Measurements from ENCODE around the gene MPC1. TPM values are rescaled to one million over a fixed set of nuclear protein-coding genes. Genes with fewer than 3 reads are reported as not detected.
"Not testable (repeated sequence)": the region's sequence is repeated elsewhere in the genome, so short reads cannot be mapped to it uniquely, and the experiment has no call there.

Gene MPC1
- polyA plus RNA-seq, 1 donor = 38.8 TPM

- Histone ChIP-seq H3K4me1 (ENCODE audit: control insufficient read depth, insufficient read depth, low read length) (peaks cover under 1% of the 10 kb centered on the region), H3K27me3 (ENCODE audit: control insufficient read depth, insufficient read depth, low read length) (no peaks in the 10 kb centered on the region), H3K4me3 (ENCODE audit: low read length) (no peak overlapping the region), H3K9me3 (ENCODE audit: control insufficient read depth, low read depth, low read length) (no peaks in the 10 kb centered on the region), H3K27ac (ENCODE audit: low read length) (no peak overlapping the region), H3K36me3 (ENCODE audit: control insufficient read depth, insufficient read depth, low read length) (no peaks in the 10 kb centered on the region)
- WGBS (ENCODE audit: insufficient coverage, low lambda C conversion rate) = 93% methylated on average over 2 of the region's 6 CpGs
- no peak for DNase-seq
Observed at GRCh38 chr6:166348305-166348949, 34.3 kb downstream of the MPC1 start.

GRCh38 chr6:166346965-166347364 lies 35.8 kb downstream of the MPC1 start:
- H3K9me3 ChIP-seq (ENCODE audit: control insufficient read depth, low read depth, low read length) = no peaks in the 10 kb centered on the region
- H3K27ac ChIP-seq (ENCODE audit: low read length) = no peak overlapping the region
- peaks cover 5% of the 10 kb centered on the region for H3K4me1 ChIP-seq (ENCODE audit: control insufficient read depth, insufficient read depth, low read length)
- no peak for DNase-seq
- no peaks in the 10 kb centered on the region for H3K27me3 ChIP-seq (ENCODE audit: control insufficient read depth, insufficient read depth, low read length)
- no peak overlapping the region for H3K4me3 ChIP-seq (ENCODE audit: low read length)
- no peaks in the 10 kb centered on the region for H3K36me3 ChIP-seq (ENCODE audit: control insufficient read depth, insufficient read depth, low read length)

GRCh38 chr6:166346449-166346848 lies 36.3 kb downstream of the MPC1 start:
- no peaks in the 10 kb centered on the region for H3K27me3 ChIP-seq (ENCODE audit: control insufficient read depth, insufficient read depth, low read length)
- 100% methylated on average over 1 of the region's 3 CpGs for WGBS (ENCODE audit: insufficient coverage, low lambda C conversion rate)
- no peak overlapping the region for H3K27ac ChIP-seq (ENCODE audit: low read length)
- no peaks in the 10 kb centered on the region for H3K36me3 ChIP-seq (ENCODE audit: control insufficient read depth, insufficient read depth, low read length)
- no peak for DNase-seq
- peaks cover 7% of the 10 kb centered on the region for H3K4me1 ChIP-seq (ENCODE audit: control insufficient read depth, insufficient read depth, low read length)
- no peak overlapping the region for H3K4me3 ChIP-seq (ENCODE audit: low read length)
- H3K9me3 ChIP-seq (ENCODE audit: control insufficient read depth, low read depth, low read length) = no peaks in the 10 kb centered on the region

- not testable (repeated sequence) for H3K27ac ChIP-seq (ENCODE audit: low read length); DNase-seq; H3K9me3 ChIP-seq (ENCODE audit: control insufficient read depth, low read depth, low read length); H3K4me1 ChIP-seq (ENCODE audit: control insufficient read depth, insufficient read depth, low read length); H3K36me3 ChIP-seq (ENCODE audit: control insufficient read depth, insufficient read depth, low read length); H3K27me3 ChIP-seq (ENCODE audit: control insufficient read depth, insufficient read depth, low read length); H3K4me3 ChIP-seq (ENCODE audit: low read length)
- 80% methylated on average over 1 of the region's 9 CpGs for WGBS (ENCODE audit: insufficient coverage, low lambda C conversion rate)
Observed at GRCh38 chr6:166345672-166346071, 37.1 kb downstream of the MPC1 start.

GRCh38 chr6:166344921-166345320 lies 37.8 kb downstream of the MPC1 start:
- not testable (repeated sequence) for H3K36me3 ChIP-seq (ENCODE audit: control insufficient read depth, insufficient read depth, low read length); H3K4me3 ChIP-seq (ENCODE audit: low read length); H3K27ac ChIP-seq (ENCODE audit: low read length); H3K27me3 ChIP-seq (ENCODE audit: control insufficient read depth, insufficient read depth, low read length); H3K9me3 ChIP-seq (ENCODE audit: control insufficient read depth, low read depth, low read length); H3K4me1 ChIP-seq (ENCODE audit: control insufficient read depth, insufficient read depth, low read length); DNase-seq
- WGBS (ENCODE audit: insufficient coverage, low lambda C conversion rate) = no CpG with 5 or more reads among the region's 2 CpGs

- Histone ChIP-seq H3K4me1 (ENCODE audit: control insufficient read depth, insufficient read depth, low read length) (peaks cover 9% of the 10 kb centered on the region), H3K36me3 (ENCODE audit: control insufficient read depth, insufficient read depth, low read length) (no peaks in the 10 kb centered on the region), H3K27me3 (ENCODE audit: control insufficient read depth, insufficient read depth, low read length) (no peaks in the 10 kb centered on the region), H3K4me3 (ENCODE audit: low read length) (no peak overlapping the region), H3K9me3 (ENCODE audit: control insufficient read depth, low read depth, low read length) (no peaks in the 10 kb centered on the region), H3K27ac (ENCODE audit: low read length) (no peak overlapping the region)
- DNase-seq = no peak
- no CpG with 5 or more reads among the region's 8 CpGs for whole genome bisulfite sequencing (ENCODE audit: insufficient coverage, low lambda C conversion rate)
Observed at GRCh38 chr6:166344240-166344639, 38.5 kb downstream of the MPC1 start.

GRCh38 chr6:166343150-166343487 lies 39.6 kb downstream of the MPC1 start:
- DNase-seq = no peak

GRCh38 chr6:166342349-166343149 lies 40.2 kb downstream of the MPC1 start, which contains the start of gene SFT2D1:
Gene SFT2D1, minus strand, starts transcription at chr6:166342545. Its CDS starts 64 bp downstream, at chr6:166342481.
- DNase-seq = peak; percentile 87 to 92
- WGBS (ENCODE audit: insufficient coverage, low lambda C conversion rate) = 0% methylated on average over 1 of the region's 73 CpGs
- peaks cover 9% of the 10 kb centered on the region for H3K4me1 ChIP-seq (ENCODE audit: control insufficient read depth, insufficient read depth, low read length)
- H3K27ac ChIP-seq (ENCODE audit: low read length) = peak within 1 kb of the TSS; percentile 82
- peaks cover 7% of the 10 kb centered on the region for H3K36me3 ChIP-seq (ENCODE audit: control insufficient read depth, insufficient read depth, low read length)
- peak within 1 kb of the TSS; percentile 95 for H3K4me3 ChIP-seq (ENCODE audit: low read length)
- no peaks in the 10 kb centered on the region for H3K9me3 ChIP-seq (ENCODE audit: control insufficient read depth, low read depth, low read length)
- H3K27me3 ChIP-seq (ENCODE audit: control insufficient read depth, insufficient read depth, low read length) = no peaks in the 10 kb centered on the region

More at GRCh38 chr6:166343150-166343487, 39.6 kb downstream of the MPC1 start:
- no peaks in the 10 kb centered on the region for H3K27me3 ChIP-seq (ENCODE audit: control insufficient read depth, insufficient read depth, low read length)
- peaks cover 9% of the 10 kb centered on the region for H3K4me1 ChIP-seq (ENCODE audit: control insufficient read depth, insufficient read depth, low read length)
- peaks cover 4% of the 10 kb centered on the region for H3K36me3 ChIP-seq (ENCODE audit: control insufficient read depth, insufficient read depth, low read length)
- WGBS (ENCODE audit: insufficient coverage, low lambda C conversion rate) = 29% methylated on average over 3 of the region's 3 CpGs
- peak overlapping the region; percentile 95 for H3K4me3 ChIP-seq (ENCODE audit: low read length)
- peak overlapping the region; percentile 82 for H3K27ac ChIP-seq (ENCODE audit: low read length)
- no peaks in the 10 kb centered on the region for H3K9me3 ChIP-seq (ENCODE audit: control insufficient read depth, low read depth, low read length)

GRCh38 chr6:166341977-166342348 lies 40.8 kb downstream of the MPC1 start:
- H3K27me3 ChIP-seq (ENCODE audit: control insufficient read depth, insufficient read depth, low read length) = no peaks in the 10 kb centered on the region
- H3K27ac ChIP-seq (ENCODE audit: low read length) = peak overlapping the region; percentile 82
- peaks cover 13% of the 10 kb centered on the region for H3K36me3 ChIP-seq (ENCODE audit: control insufficient read depth, insufficient read depth, low read length)
- no peaks in the 10 kb centered on the region for H3K9me3 ChIP-seq (ENCODE audit: control insufficient read depth, low read depth, low read length)
- peak overlapping the region; percentile 95 for H3K4me3 ChIP-seq (ENCODE audit: low read length)
- H3K4me1 ChIP-seq (ENCODE audit: control insufficient read depth, insufficient read depth, low read length) = peaks cover 9% of the 10 kb centered on the region
- peak in 1 of 2 donors; percentile 11 for DNase-seq
- no CpG with 5 or more reads among the region's 16 CpGs for WGBS (ENCODE audit: insufficient coverage, low lambda C conversion rate)

- H3K4me3 ChIP-seq (ENCODE audit: low read length) = peak overlapping the region; percentile 95
- no peak overlapping the region for H3K27ac ChIP-seq (ENCODE audit: low read length)
- H3K36me3 ChIP-seq (ENCODE audit: control insufficient read depth, insufficient read depth, low read length) = peaks cover 18% of the 10 kb centered on the region
- no peaks in the 10 kb centered on the region for H3K27me3 ChIP-seq (ENCODE audit: control insufficient read depth, insufficient read depth, low read length)
- DNase-seq = no peak
- WGBS (ENCODE audit: insufficient coverage, low lambda C conversion rate) = 42% methylated on average over 2 of the region's 7 CpGs
- no peaks in the 10 kb centered on the region for H3K9me3 ChIP-seq (ENCODE audit: control insufficient read depth, low read depth, low read length)
- peaks cover 9% of the 10 kb centered on the region for H3K4me1 ChIP-seq (ENCODE audit: control insufficient read depth, insufficient read depth, low read length)
Observed at GRCh38 chr6:166341464-166341863, 41.3 kb downstream of the MPC1 start.

Data from large intestine (tissue), 3 donors.